Subcutaneous adipose tissue (tissue), 4 donors: Measurements from ENCODE around the gene PPP2R3B. TPM values are rescaled to one million over a fixed set of nuclear protein-coding genes. Genes with fewer than 3 reads are reported as not detected.

Source experiments
- CTCF ChIP-seq: fragments of 450-650 bp; IDR thresholded peaks from one replicate; pipeline ENCODE4 v1.5.1; 2016; ENCODE audit warnings: low read depth, mild to moderate bottlenecking, control low read depth, antibody characterized with exemption, moderate library complexity
- total RNA-seq, 4 donors: library from RNA; depleted of rRNA; stranded (reverse); fragments of >200 nt; gene quantifications; one replicate each; pipeline ENCODE4 v1.1.0, GENCODE V29; 2016

The PPP2R3B gene
- total RNA-seq, 4 donors from 2014 or later = 5.9 to 23.2 (median 8.3) TPM

GRCh38 chrX:386239-386767, 404 bp downstream of the PPP2R3B start:
- no peak for TF ChIP-seq CTCF

GRCh38 chrX:384861-385260, 1.8 kb downstream of the PPP2R3B start:
- no peak for TF ChIP-seq CTCF

GRCh38 chrX:378443-378842, 8.3 kb downstream of the PPP2R3B start:
- TF ChIP-seq CTCF = no peak

GRCh38 chrX:375181-376036, 11.3 kb downstream of the PPP2R3B start:
- no peak for TF ChIP-seq CTCF

- no peak for TF ChIP-seq CTCF
Measured at GRCh38 chrX:374596-374995, 12.1 kb downstream of the PPP2R3B start.

GRCh38 chrX:373641-374471, 12.9 kb downstream of the PPP2R3B start:
- TF ChIP-seq CTCF = no peak
